Measurements from ENCODE around the gene ZNHIT1. TPM values are rescaled to one million over a fixed set of nuclear protein-coding genes. Genes with fewer than 3 reads are reported as not detected.

ZNHIT1 gene
- total and polyA plus RNA-seq, 2 donors (not counting 3 experiments of a cell fraction or from before 2014, with no cell fraction given) = 74.1 to 89.9 TPM

- no peaks in the 10 kb centered on the region for H4K20me1 ChIP-seq (replicated peaks; ENCODE audit: control insufficient read depth, extremely low read depth, insufficient read depth, low read length)
- CTCF ChIA-PET = interaction anchor here (0.7 to 6.3 kb wide), 3 partner anchors 13 to 139 kb away, joined by 4 to 39 read pairs (median 9); no protein-coding TSS in a partner anchor
- H3K27me3 ChIP-seq (ENCODE audit: control insufficient read depth in 2 of 2, insufficient read depth in 2 of 2, low read length in 2 of 2) = peaks cover 47 to 58% of the 10 kb centered on the region in 2 experiments
- no peak overlapping the region for H3K4me2 ChIP-seq (ENCODE audit: insufficient read depth, low read length)
- H3K79me2 ChIP-seq (ENCODE audit: control insufficient read depth, insufficient read depth, low read length) = no peaks in the 10 kb centered on the region
- no peak for TF ChIP-seq EZH2 (IDR thresholded peaks at IDR 0.05; ENCODE audit: borderline replicate concordance, low read depth, low read length, severe bottlenecking)
- no peak for TF ChIP-seq CTCF (IDR thresholded peaks at IDR 0.05; ENCODE audit: extremely low read depth in 1 of 2, insufficient read depth in 1 of 2, low read depth in 1 of 2, low read length in 2 of 2)
- H3K36me3 ChIP-seq (ENCODE audit: control insufficient read depth in 2 of 2, extremely low read depth in 1 of 2, insufficient read depth in 2 of 2, low read length in 2 of 2) = no peaks in the 10 kb centered on the region
- intact Hi-C loops (cut with micrococcal nuclease) (loop anchor here (10.0 kb wide), 1 partner anchor 556 kb away; no protein-coding TSS in a partner anchor), dilution Hi-C loops (cut with MboI; ENCODE audit: extremely low pct_ligation_motif_present, low sequenced_read_pairs) (no loop called here)
- no peak for FAIRE-seq
- H3K4me3 ChIP-seq (replicated peaks in 1 of 3; ENCODE audit: insufficient read depth in 1 of 3, low read depth in 1 of 3, low read length in 3 of 3) = no peak overlapping the region
- no peaks in the 10 kb centered on the region for H3K9me3 ChIP-seq (replicated peaks; ENCODE audit: control insufficient read depth, insufficient read depth, low read length)
- POLR2A ChIA-PET = no interaction called here
- no peaks in the 10 kb centered on the region for H3K9me1 ChIP-seq (replicated peaks; ENCODE audit: control insufficient read depth, extremely low read depth, insufficient read depth, low read length)
- no peaks in the 10 kb centered on the region for H3K4me1 ChIP-seq (ENCODE audit: control insufficient read depth, extremely low read depth, insufficient read depth, low read length)
- no peak overlapping the region for H3K27ac ChIP-seq (ENCODE audit: insufficient read depth, low read depth, low read length)
- H2AFZ ChIP-seq (ENCODE audit: low read depth, low read length) = no peak overlapping the region
- BruUV-seq (replicated peaks) = no TSS peak
- no peak for DNase-seq (ENCODE audit: low read depth, low spot score)
- H3K9ac ChIP-seq (replicated peaks; ENCODE audit: extremely low read depth, insufficient read depth, low read length) = no peak overlapping the region
These were observed 38.8 kb upstream of the ZNHIT1 start for GRCh38 chr7:101179117-101179516.

DNA sequence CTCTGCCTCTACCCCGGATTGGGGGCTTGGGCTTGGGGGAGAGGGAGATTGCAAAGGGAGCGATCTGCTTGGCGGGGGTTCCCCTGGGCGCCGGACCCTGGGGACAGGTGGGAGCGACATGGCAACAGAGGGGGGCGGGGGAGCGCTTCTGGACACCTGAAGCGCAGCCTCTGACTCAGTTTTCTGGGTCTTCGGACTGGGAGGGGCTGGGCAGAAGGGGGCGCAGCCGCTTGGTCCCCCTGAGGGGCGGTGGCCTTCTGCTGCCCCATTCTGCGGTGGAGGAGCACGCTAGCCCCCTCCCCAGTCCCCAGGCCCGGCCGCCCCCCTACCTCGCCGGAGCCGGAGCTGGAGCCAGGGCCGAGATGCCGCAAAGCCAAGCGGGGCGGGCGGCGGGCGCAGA, 38.3 kb upstream of the ZNHIT1 start:
- no peak overlapping the region for H3K27ac ChIP-seq (ENCODE audit: insufficient read depth, low read depth, low read length)
- H3K27me3 ChIP-seq (ENCODE audit: control insufficient read depth in 2 of 2, insufficient read depth in 2 of 2, low read length in 2 of 2) = peaks cover 41 to 52% of the 10 kb centered on the region in 2 experiments
- H3K9me3 ChIP-seq (replicated peaks; ENCODE audit: control insufficient read depth, insufficient read depth, low read length) = no peaks in the 10 kb centered on the region
- no peak overlapping the region for H3K4me2 ChIP-seq (ENCODE audit: insufficient read depth, low read length)
- intact Hi-C loops (cut with micrococcal nuclease) (loop anchor here (10.0 kb wide), 1 partner anchor 555 kb away; no protein-coding TSS in a partner anchor), dilution Hi-C loops (cut with MboI; ENCODE audit: extremely low pct_ligation_motif_present, low sequenced_read_pairs) (no loop called here)
- FAIRE-seq (no peak), DNase-seq (ENCODE audit: low read depth, low spot score) (no peak)
- no peaks in the 10 kb centered on the region for H3K4me1 ChIP-seq (ENCODE audit: control insufficient read depth, extremely low read depth, insufficient read depth, low read length)
- ChIA-PET POLR2A (no interaction called here), CTCF (interaction anchor here (1.0 kb wide), 2 partner anchors 13 to 36 kb away, joined by 4 to 5 read pairs; no protein-coding TSS in a partner anchor)
- H3K36me3 ChIP-seq (ENCODE audit: control insufficient read depth in 2 of 2, extremely low read depth in 1 of 2, insufficient read depth in 2 of 2, low read length in 2 of 2) = no peaks in the 10 kb centered on the region
- H3K4me3 ChIP-seq (replicated peaks in 1 of 3; ENCODE audit: insufficient read depth in 1 of 3, low read depth in 1 of 3, low read length in 3 of 3) = no peak overlapping the region
- TF ChIP-seq FOS (IDR thresholded peaks at IDR 0.05; ENCODE audit: borderline replicate concordance, insufficient read depth, low read length) (no peak), CTCF (IDR thresholded peaks at IDR 0.05; ENCODE audit: extremely low read depth in 1 of 2, insufficient read depth in 1 of 2, low read depth in 1 of 2, low read length in 2 of 2) (no peak), JUN (IDR thresholded peaks at IDR 0.05; ENCODE audit: borderline replicate concordance, insufficient read depth, insufficient read length, low read depth) (no peak), MAX (IDR thresholded peaks at IDR 0.05; ENCODE audit: insufficient read depth, insufficient read length) (no peak), MYC (IDR thresholded peaks at IDR 0.05; ENCODE audit: low read depth, low read length) (no peak), POLR2AphosphoS5 (IDR thresholded peaks at IDR 0.05; ENCODE audit: insufficient read depth, low read depth, low read length) (no peak), GATA2 (IDR thresholded peaks at IDR 0.05; ENCODE audit: insufficient read depth, insufficient read length, low read depth, low read length) (no peak), POLR2A (IDR thresholded peaks at IDR 0.05; ENCODE audit: low read depth, low read length) (no peak), EZH2 (IDR thresholded peaks at IDR 0.05; ENCODE audit: borderline replicate concordance, low read depth, low read length, severe bottlenecking) (no peak)
- no peaks in the 10 kb centered on the region for H3K79me2 ChIP-seq (ENCODE audit: control insufficient read depth, insufficient read depth, low read length)
- no TSS peak for BruUV-seq (replicated peaks)
- no peak overlapping the region for H3K9ac ChIP-seq (replicated peaks; ENCODE audit: extremely low read depth, insufficient read depth, low read length)
- H3K9me1 ChIP-seq (replicated peaks; ENCODE audit: control insufficient read depth, extremely low read depth, insufficient read depth, low read length) = no peaks in the 10 kb centered on the region
- no peaks in the 10 kb centered on the region for H4K20me1 ChIP-seq (replicated peaks; ENCODE audit: control insufficient read depth, extremely low read depth, insufficient read depth, low read length)
- H2AFZ ChIP-seq (ENCODE audit: low read depth, low read length) = no peak overlapping the region
